Peyer's patch (tissue), 4 donors: Measurements from ENCODE around the gene CHIC2. TPM values are rescaled to one million over a fixed set of nuclear protein-coding genes. Genes with fewer than 3 reads are reported as not detected.
A peak's percentile ranks its signal among the peaks of the same experiment; 100 is the strongest.

Experiments used
- DNase-seq, 3 donors: peaks; one replicate each; pipeline ENCODE4 v3.0.0-alpha.2; 2017 to 2019
- H3K27ac ChIP-seq, 4 donors: fragments of 200-600 bp; sonication (generic); one replicate each; pipeline ENCODE4 v1.5.1; 2016 to 2019
- H3K27me3 ChIP-seq, 2 donors: fragments of 200-600 bp; sonication (generic); one replicate each; pipeline ENCODE4 v1.5.1; 2019
- H3K36me3 ChIP-seq, 3 donors: fragments of 200-600 bp; sonication (generic); one replicate each; pipeline ENCODE4 v1.5.1; 2016 to 2019
- H3K4me1 ChIP-seq, 4 donors: fragments of 200-600 bp; sonication (generic); one replicate each; pipeline ENCODE4 v1.5.1; 2016 to 2019
- H3K4me3 ChIP-seq, 4 donors: fragments of 200-600 bp; sonication (generic); 1 replicate in 3 of 4; 2 replicates in 1 of 4; pipeline ENCODE4 v1.5.1; 2016 to 2019; ENCODE audit warnings: mild to moderate bottlenecking in 1 of 4
- H3K9me3 ChIP-seq, 4 donors: fragments of 200-600 bp; sonication (generic); one replicate each; pipeline ENCODE4 v1.5.1; 2016 to 2019; ENCODE audit warnings: mild to moderate bottlenecking in 1 of 4
- CTCF ChIP-seq, 6 experiments: fragments of 450-650 bp in 4 of 6; fragments of 200-600 bp in 2 of 6; sonication (generic) in 1 of 6; IDR thresholded peaks; one replicate each; pipeline ENCODE4 v1.5.1; 2017 to 2019; ENCODE audit warnings: antibody characterized with exemption in 6 of 6, mild to moderate bottlenecking in 3 of 6, moderate library complexity in 1 of 6
- POLR2A ChIP-seq, 2 donors: fragments of 450-650 bp; IDR thresholded peaks; one replicate each; pipeline ENCODE4 v1.5.1; 2017; ENCODE audit warnings: antibody characterized with exemption in 2 of 2, mild to moderate bottlenecking in 2 of 2, moderate library complexity in 2 of 2
- total RNA-seq, 4 donors: library from RNA; depleted of rRNA; stranded (reverse); fragments of >200 nt; gene quantifications; one replicate each; pipeline ENCODE4 v1.1.0, GENCODE V29; 2016

CHIC2 gene
- total RNA-seq, 4 donors from 2014 or later = 34.7 to 59.4 (median 47.6) TPM

GRCh38 chr4:54062392-54062791, 2.0 kb downstream of the CHIC2 start:
- Histone ChIP-seq H3K4me3 (peak overlapping the region in 3 of 4 donors; percentile 84 to 99 (median 98)), H3K36me3 (no peaks in the 10 kb centered on the region), H3K9me3 (no peaks in the 10 kb centered on the region), H3K4me1 (peaks cover 0 to 51% (median 5%) of the 10 kb centered on the region in 4 donors), H3K27me3 (no peaks in the 10 kb centered on the region), H3K27ac (peak overlapping the region in 3 of 4 donors; percentile 2 to 99 (median 89))
- TF ChIP-seq POLR2A (IDR thresholded peaks at IDR 0.05) = no peak
- no peak for TF ChIP-seq CTCF (IDR thresholded peaks at IDR 0.05)
- no peak for DNase-seq

GRCh38 chr4:54061873-54062272, 2.5 kb downstream of the CHIC2 start:
- peak overlapping the region in 2 of 4 donors; percentile 2 to 99 for H3K27ac ChIP-seq
- H3K27me3 ChIP-seq = no peaks in the 10 kb centered on the region
- no peaks in the 10 kb centered on the region for H3K36me3 ChIP-seq
- peak overlapping the region in 2 of 4 donors; percentile 84 to 98 for H3K4me3 ChIP-seq
- DNase-seq = no peak
- no peak for TF ChIP-seq CTCF (IDR thresholded peaks at IDR 0.05)
- TF ChIP-seq POLR2A (IDR thresholded peaks at IDR 0.05) = no peak
- H3K4me1 ChIP-seq = peaks cover 0 to 55% (median 5%) of the 10 kb centered on the region in 4 donors
- H3K9me3 ChIP-seq = no peaks in the 10 kb centered on the region

- H3K27ac ChIP-seq = no peak overlapping the region
- DNase-seq = no peak
- no peaks in the 10 kb centered on the region for H3K9me3 ChIP-seq
- no peaks in the 10 kb centered on the region for H3K36me3 ChIP-seq
- H3K4me1 ChIP-seq = peaks cover 0 to 59% (median 5%) of the 10 kb centered on the region in 4 donors
- peak overlapping the region in 2 of 4 donors; percentile 84 to 98 for H3K4me3 ChIP-seq
- no peaks in the 10 kb centered on the region for H3K27me3 ChIP-seq
- TF ChIP-seq POLR2A (IDR thresholded peaks at IDR 0.05) (no peak), CTCF (IDR thresholded peaks at IDR 0.05) (no peak)
Measured at GRCh38 chr4:54061067-54061466, 3.3 kb downstream of the CHIC2 start.

GRCh38 chr4:54060116-54060515, 4.3 kb downstream of the CHIC2 start:
- H3K36me3 ChIP-seq = no peaks in the 10 kb centered on the region
- no peak overlapping the region for H3K4me3 ChIP-seq
- DNase-seq = no peak
- TF ChIP-seq CTCF (IDR thresholded peaks at IDR 0.05) = no peak
- no peak for TF ChIP-seq POLR2A (IDR thresholded peaks at IDR 0.05)
- no peaks in the 10 kb centered on the region for H3K27me3 ChIP-seq
- H3K9me3 ChIP-seq = no peaks in the 10 kb centered on the region
- no peak overlapping the region for H3K27ac ChIP-seq
- H3K4me1 ChIP-seq = peaks cover 0 to 50% (median 5%) of the 10 kb centered on the region in 4 donors

GRCh38 chr4:54058171-54058570, 6.2 kb downstream of the CHIC2 start:
- Histone ChIP-seq H3K4me1 (peaks cover 0 to 53% (median 5%) of the 10 kb centered on the region in 4 donors), H3K27ac (no peak overlapping the region), H3K36me3 (no peaks in the 10 kb centered on the region), H3K4me3 (no peak overlapping the region), H3K27me3 (no peaks in the 10 kb centered on the region), H3K9me3 (no peaks in the 10 kb centered on the region)
- no peak for TF ChIP-seq POLR2A (IDR thresholded peaks at IDR 0.05)
- no peak for TF ChIP-seq CTCF (IDR thresholded peaks at IDR 0.05)
- no peak for DNase-seq

GRCh38 chr4:54056360-54056759, 8.0 kb downstream of the CHIC2 start:
- Histone ChIP-seq H3K36me3 (no peaks in the 10 kb centered on the region), H3K4me1 (peaks cover 0 to 52% (median 5%) of the 10 kb centered on the region in 4 donors), H3K9me3 (no peaks in the 10 kb centered on the region), H3K27ac (no peak overlapping the region), H3K27me3 (no peaks in the 10 kb centered on the region), H3K4me3 (no peak overlapping the region)
- no peak for DNase-seq
- TF ChIP-seq CTCF (IDR thresholded peaks at IDR 0.05) (no peak), POLR2A (IDR thresholded peaks at IDR 0.05) (no peak)
